Activated T-cell treated with anti-CD3 and anti-CD28 coated beads for 1 hour (primary cell): ENCODE results near the gene TMEM203.
A peak's percentile ranks its signal among the peaks of the same experiment; 100 is the strongest.

Experiments
- DNase-seq: peaks from one replicate; pipeline ENCODE4 v3.0.0-alpha.2; 2020; ENCODE audit warnings: low read depth

TMEM203 gene

GRCh38 chr9:137228968-137229896 is 23.8 kb upstream of the TMEM203 start:
- no peak for DNase-seq

- no peak for DNase-seq
Measured at GRCh38 chr9:137228506-137228967, 23.1 kb upstream of the TMEM203 start.

GRCh38 chr9:137227853-137228505 is 22.5 kb upstream of the TMEM203 start:
- DNase-seq = no peak

GRCh38 chr9:137227054-137227852 is 21.8 kb upstream of the TMEM203 start, which contains the start of gene RNF224:
TSS of gene RNF224 (plus strand) at chr9:137227502. CDS start at chr9:137228336, 834 bp downstream.
- peak; percentile 74 for DNase-seq

GRCh38 chr9:137226338-137227053 is 21.0 kb upstream of the TMEM203 start:
- no peak for DNase-seq

GRCh38 chr9:137225699-137226331 is 20.4 kb upstream of the TMEM203 start:
- DNase-seq = no peak

- DNase-seq = no peak
Measured at GRCh38 chr9:137224830-137225694, 19.6 kb upstream of the TMEM203 start, which contains the start of gene CYSRT1. TSS of gene CYSRT1 (plus strand) at chr9:137225174. CDS start at chr9:137225622, 448 bp downstream.

GRCh38 chr9:137223078-137223970 is 17.9 kb upstream of the TMEM203 start:
- DNase-seq = peak; percentile 99

GRCh38 chr9:137222190-137223077 is 17.0 kb upstream of the TMEM203 start, which contains the start of gene RNF208:
TSS of gene RNF208 (minus strand) at chr9:137222240. CDS start at chr9:137221212, 1,028 bp downstream.
- DNase-seq = no peak

- DNase-seq = no peak
Measured at GRCh38 chr9:137221506-137222111, 16.2 kb upstream of the TMEM203 start.

- DNase-seq = no peak
Measured at GRCh38 chr9:137221095-137221505, 15.7 kb upstream of the TMEM203 start.

- DNase-seq = no peak
Measured at GRCh38 chr9:137220317-137221094, 15.1 kb upstream of the TMEM203 start.

- DNase-seq = no peak
Measured at GRCh38 chr9:137219757-137220316, 14.4 kb upstream of the TMEM203 start.

- DNase-seq = no peak
Measured at GRCh38 chr9:137218754-137219271, 13.4 kb upstream of the TMEM203 start.

GRCh38 chr9:137218212-137218753 is 12.8 kb upstream of the TMEM203 start:
- no peak for DNase-seq
